ENCODE measurements around the gene SPATC1L.
A peak's percentile ranks its signal among the peaks of the same experiment; 100 is the strongest.
"Not testable (repeated sequence)": the region's sequence is repeated elsewhere in the genome, so short reads cannot be mapped to it uniquely, and the experiment has no call there.

The SPATC1L gene

DNA sequence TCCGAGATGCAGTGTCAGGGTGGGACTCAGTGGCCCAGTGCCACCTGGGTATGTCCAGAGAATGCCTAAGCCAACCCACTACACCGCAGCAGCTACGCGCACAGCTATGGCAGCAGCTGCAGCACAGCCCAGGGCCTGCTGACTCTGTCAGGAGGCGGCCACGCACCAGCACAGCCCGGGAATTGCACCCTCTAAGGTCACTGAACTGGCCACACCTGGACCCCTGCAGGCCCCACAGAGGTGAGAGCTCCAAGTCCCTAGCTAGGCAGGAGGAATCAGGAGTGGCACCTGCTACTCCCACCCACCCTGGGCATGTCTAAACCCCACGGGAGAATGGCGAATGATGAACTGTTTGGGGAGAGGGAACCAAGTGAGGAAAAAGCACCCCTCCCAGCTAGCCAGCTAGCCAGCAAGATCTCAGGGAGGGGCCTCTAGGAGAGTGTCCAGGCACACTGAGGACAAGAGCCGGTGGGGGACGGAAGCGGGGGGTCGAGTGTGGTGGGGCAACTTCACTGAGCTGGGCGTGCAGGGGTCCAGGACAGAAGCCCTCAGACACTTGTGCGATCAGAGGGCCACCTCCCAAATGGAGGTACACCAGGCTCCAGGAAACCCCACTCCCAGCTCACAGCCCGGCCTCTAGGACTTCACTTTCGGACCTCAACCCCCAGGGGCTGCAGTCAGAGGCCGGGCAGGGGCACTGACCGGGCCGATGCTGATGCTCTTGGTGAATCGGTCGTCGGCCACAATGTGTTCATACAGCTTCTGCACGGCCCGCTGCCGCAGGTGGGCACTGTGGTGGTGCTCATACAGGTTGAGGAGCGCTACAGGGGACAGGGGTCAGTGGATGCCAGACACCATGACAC lies 30.4 kb upstream of the SPATC1L start:
- no peak for DNase-seq

- DNase-seq, result peak; percentile 26
Observed at GRCh38 chr21:46213620-46214286, 29.5 kb upstream of the SPATC1L start.

- no peak for DNase-seq
Observed at GRCh38 chr21:46212721-46213484, 28.6 kb upstream of the SPATC1L start.

DNA sequence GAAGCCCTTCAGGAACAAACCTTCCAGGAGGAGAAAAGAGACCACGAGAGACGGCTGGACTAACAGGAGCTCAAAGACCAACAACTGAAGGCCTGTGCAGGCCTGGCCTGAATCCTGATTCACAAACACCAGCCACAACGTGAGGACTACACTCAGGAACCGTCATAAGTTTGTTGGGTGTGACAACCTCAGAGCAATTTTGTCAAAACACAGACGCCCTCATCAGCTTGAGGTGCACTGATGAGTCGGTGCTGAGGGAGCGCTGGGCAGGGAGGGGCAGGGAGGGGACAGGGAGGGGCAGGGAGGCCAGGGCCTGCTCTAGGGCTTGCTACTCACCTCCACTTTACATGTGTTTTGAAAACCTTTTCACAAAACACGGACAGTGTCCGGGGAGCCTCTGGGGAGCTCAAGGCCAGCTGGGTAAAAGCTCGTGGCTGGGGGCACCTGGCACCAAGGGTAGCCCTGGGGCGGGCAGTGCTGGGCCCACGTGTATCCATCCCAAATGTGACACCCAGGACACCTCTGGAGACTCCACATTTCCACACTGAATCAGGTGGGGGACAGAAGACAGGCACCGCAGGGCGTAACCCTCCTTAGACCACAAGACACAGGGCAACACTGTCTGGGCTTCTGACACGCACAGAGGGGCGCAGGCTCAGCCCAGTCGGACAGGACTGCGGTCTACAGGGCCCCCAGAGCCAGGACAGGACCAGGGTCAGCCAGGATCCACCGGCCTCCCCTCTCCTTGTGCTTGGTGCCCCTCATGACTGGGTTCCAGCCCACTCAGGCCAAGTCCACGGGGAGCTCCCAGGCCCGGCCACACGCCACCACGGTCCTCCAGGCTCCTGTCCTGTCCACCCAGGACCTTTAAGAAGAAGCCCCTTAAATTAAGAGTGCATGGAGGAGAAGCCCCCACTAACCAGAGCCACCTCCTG lies 27.8 kb upstream of the SPATC1L start:
- DNase-seq, result no peak

- no peak for DNase-seq
Observed at GRCh38 chr21:46211376-46211775, 27.1 kb upstream of the SPATC1L start.

DNA sequence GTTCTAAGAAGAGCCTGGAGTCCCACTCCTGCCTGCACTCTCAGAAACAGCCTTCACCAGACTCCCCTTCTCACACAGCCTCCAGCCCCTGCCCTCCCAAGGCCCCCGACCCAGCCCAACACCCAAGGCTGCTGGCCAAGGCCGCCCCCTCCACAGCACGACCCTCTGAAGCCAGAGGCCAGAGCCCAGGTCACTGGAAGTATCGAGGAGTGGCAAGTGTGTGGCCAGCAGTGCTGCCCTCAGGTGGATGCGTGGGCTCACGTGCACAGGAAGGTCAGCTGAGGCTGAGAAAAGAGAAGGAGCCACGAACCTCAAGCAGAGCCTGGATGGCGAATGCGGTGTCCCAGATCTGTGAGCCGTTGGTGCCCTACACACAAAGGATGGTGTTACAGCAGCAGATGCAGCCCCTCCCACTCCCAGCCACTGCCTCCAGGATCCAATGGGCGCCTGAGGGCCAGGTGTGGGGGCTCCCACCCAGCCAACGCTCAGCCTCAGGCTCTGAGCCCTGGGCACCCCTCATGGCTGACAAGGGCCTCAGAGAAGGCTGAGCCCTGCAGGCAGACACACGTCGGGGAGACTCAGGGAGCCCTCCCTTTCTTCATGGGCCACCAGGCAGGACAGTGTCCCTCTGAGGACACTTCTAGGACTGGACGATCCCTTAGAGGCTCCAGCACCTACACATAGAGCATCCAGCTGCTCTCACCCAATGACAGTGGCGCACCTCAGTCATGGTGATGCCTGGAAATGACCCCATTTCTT lies 26.3 kb upstream of the SPATC1L start:
- DNase-seq, result no peak

GRCh38 chr21:46208761-46209721 lies 24.8 kb upstream of the SPATC1L start:
- no peak for DNase-seq

- no peak for DNase-seq
Observed at GRCh38 chr21:46207920-46208591, 23.8 kb upstream of the SPATC1L start.

- no peak for DNase-seq
Observed at GRCh38 chr21:46207006-46207919, 23.0 kb upstream of the SPATC1L start.

GRCh38 chr21:46206163-46207005 lies 22.1 kb upstream of the SPATC1L start:
- no peak for DNase-seq

GRCh38 chr21:46205766-46206162 lies 21.5 kb upstream of the SPATC1L start:
- DNase-seq, result no peak

DNA sequence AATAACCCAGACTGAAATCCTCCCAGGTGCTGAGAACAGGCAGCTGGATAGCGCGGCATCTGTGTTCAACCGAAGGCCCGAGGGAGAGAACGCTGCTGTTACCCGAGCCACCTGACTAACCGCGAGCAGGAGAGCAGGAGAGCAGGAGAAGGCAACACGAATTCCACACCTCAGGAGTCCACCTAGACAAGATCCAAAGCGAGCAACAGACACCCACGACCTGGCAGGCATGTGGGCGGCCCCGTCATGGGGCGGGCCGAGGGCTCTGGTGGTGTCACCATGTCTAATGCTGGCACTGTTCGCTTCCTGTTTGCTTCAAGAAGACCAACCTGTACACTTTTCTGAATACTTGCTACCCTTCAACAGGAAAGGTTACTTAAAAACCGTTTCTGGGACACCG lies 20.9 kb upstream of the SPATC1L start:
- DNase-seq, result no peak

GRCh38 chr21:46203203-46203600 lies 18.9 kb upstream of the SPATC1L start:
- no peak for DNase-seq

DNA sequence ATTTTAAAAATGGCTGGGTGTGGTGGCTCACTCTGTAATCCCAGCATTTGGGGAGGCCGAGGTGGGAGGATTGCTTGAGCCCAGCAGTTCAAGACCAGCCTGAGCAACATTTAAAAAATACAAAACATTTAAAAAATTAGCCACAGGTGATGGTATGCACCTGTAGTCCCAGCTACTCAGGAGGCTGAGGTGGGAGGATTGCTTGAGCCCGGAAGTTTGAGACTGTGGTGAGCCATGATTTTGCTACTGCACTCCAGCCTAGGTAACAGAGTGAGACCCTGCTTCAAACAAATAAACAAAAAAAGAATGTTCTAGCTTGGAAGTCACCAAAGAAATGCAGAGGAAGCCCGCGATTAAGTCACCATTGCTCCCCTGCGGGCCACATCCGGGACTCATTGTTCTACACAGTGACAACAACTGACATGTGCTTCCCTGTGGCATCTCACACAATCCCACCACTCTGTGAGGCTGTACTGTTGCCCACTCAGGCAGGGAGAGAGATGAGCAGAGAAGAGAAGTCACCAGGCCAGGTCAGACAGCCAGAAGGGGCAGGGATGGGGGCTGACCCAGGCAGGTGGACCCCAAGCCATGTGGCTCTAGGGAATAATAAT lies 18.4 kb upstream of the SPATC1L start:
- DNase-seq, result no peak

DNA sequence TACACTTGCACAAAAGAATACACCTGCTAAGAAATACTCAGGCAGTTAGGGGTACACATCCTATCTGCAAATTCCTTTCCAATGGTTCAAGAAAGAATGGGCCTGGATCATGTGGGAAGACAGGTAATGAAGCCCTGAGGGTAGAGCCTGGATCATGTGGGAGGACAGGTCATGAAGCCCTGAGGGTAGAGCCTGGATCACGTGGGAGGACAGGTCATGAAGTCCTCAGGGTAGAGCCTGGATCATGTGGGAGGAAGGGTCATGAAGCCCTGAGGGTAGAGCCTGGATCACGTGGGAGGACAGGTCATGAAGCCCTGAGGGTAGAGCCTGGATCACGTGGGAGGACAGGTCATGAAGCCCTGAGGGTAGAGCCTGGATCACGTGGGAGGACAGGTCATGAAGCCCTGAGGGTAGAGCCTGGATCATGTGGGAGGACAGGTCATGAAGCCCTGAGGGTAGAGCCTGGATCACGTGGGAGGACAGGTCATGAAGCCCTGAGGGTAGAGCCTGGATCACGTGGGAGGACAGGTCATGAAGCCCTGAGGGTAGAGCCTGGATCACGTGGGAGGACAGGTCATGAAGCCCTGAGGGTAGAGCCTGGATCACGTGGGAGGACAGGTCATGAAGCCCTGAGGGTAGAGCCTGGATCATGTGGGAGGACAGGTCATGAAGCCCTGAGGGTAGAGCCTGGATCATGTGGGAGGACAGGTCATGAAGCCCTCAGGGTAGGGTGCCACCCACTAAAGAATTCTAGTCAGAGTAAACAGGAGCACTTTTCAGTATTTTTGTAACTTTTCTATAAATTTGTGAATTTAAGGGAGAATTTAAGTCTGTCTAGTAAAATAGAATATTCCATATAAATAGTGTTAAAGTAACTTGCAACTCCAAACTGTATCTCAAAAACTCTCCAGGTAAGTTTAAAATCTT lies 16.9 kb upstream of the SPATC1L start:
- not testable (repeated sequence) for DNase-seq
